Activated naive CD4-positive, alpha-beta T cell treated with anti-CD3 and anti-CD28 coated beads, Interleukin-2, amount 10 ng/mL, durations not matched to agents 5 hours and 36 hours (primary cell): Measurements from ENCODE around the gene FEM1C. TPM values are rescaled to one million over a fixed set of nuclear protein-coding genes. Genes with fewer than 3 reads are reported as not detected.

Experiments used
- total RNA-seq, 2 experiments: library from RNA; stranded (reverse); gene quantifications; one replicate each; pipeline ENCODE4 v1.2.3, GENCODE V29; 2021

The FEM1C gene
- 10 to 100 TPM; 14.8 to 15.1 TPM for total RNA-seq

GRCh38 chr5:115544436-115545350 is at the start of gene FEM1C:
FEM1C (minus strand) TSS chr5:115544775; CDS start chr5:115543493, 1,282 bp downstream.

Other genes with a start within 250 kb of the FEM1C start
- gene CCDC112, start 248.1 kb downstream of the FEM1C start, total RNA-seq = 1 to 10 TPM in 1 of 2 experiments, under 1 TPM in 1; 0.60 to 1.6 TPM
- under 1 TPM; 0.68 to 0.77 TPM for gene TICAM2, start 57.7 kb upstream of the FEM1C start, total RNA-seq
- 10 to 100 TPM; 43.1 to 50.5 TPM for gene TMED7, start 81.3 kb upstream of the FEM1C start, total RNA-seq